HCT116 (cell line): Measurements from ENCODE around the gene MRRF. TPM values are rescaled to one million over a fixed set of nuclear protein-coding genes. Genes with fewer than 3 reads are reported as not detected.

ENCODE experiments used
- ATAC-seq: fragments of 200-7000 bp; cut with Tn5 transposase; 2 replicates; pipeline ENCODE4 v1.9.1; 2020; ENCODE audit warnings: mild to moderate bottlenecking, moderate library complexity
- BruUV-seq: library from RNA; stranded (reverse); fragments of 400-500 nt; replicated peaks from 2 replicates; lab custom pipeline; 2021; lab: Mats Ljungman, UMichigan
- CTCF ChIA-PET: fragments of 300-600 bp; sonication (Branson Sonifier 250); formaldehyde crosslinking; loops from one replicate; lab custom pipeline; 2021; ENCODE audit warnings: antibody characterized with exemption; lab: Charles Lee
- POLR2A ChIA-PET: fragments of 300-600, 350-600 bp; sonication (Branson Sonifier 250); formaldehyde crosslinking; loops from one replicate; lab custom pipeline; 2021; ENCODE audit warnings: antibody characterized with exemption; lab: Charles Lee
- RAD21 ChIA-PET, 2 experiments: fragments of 300-600 bp; sonication (Branson Sonifier 250); formaldehyde crosslinking; loops; one replicate each; lab custom pipeline; 2023; ENCODE audit warnings: low total read pairs in 2 of 2; ENCODE audit not compliant: uncharacterized antibody in 2 of 2, unreplicated experiment in 2 of 2, low non-redundant PET in 1 of 2; lab: Charles Lee
- DNase-seq: peaks from one replicate; pipeline ENCODE4 v3.0.0-alpha.2; 2010; ENCODE audit warnings: low read depth, low spot score
- H2AFZ ChIP-seq: fragments of 200-600 bp; shearing (Covaris generic), sonication (generic); 2 replicates; pipeline ENCODE4 v1.6.1; 2017; ENCODE audit warnings: low read depth, mixed run types, mixed read lengths, antibody characterized with exemption, low read length; ENCODE audit not compliant: poor library complexity, severe bottlenecking
- H3K27ac ChIP-seq: 2 replicates; pipeline ENCODE4 v1.5.1; 2012; ENCODE audit warnings: low read depth, low read length
- H3K27me3 ChIP-seq: fragments of 200-600 bp; sonication (generic); 2 replicates; pipeline ENCODE4 v1.6.1; 2016; ENCODE audit warnings: mixed run types, low read length, mixed read lengths; ENCODE audit not compliant: insufficient read depth
- H3K36me3 ChIP-seq, 2 experiments: fragments of 200-500 bp in 1 of 2; fragments of 200-600 bp in 1 of 2; sonication (Bioruptor generic) in 1 of 2; sonication (generic) in 1 of 2; 2 replicates each; pipeline versions ENCODE4 v1.5.1 to v1.6.1; 2014 to 2016; ENCODE audit warnings: low read length in 2 of 2, inconsistent platforms in 1 of 2, mixed read lengths in 1 of 2, mixed run types in 1 of 2; ENCODE audit not compliant: insufficient read depth in 2 of 2, control insufficient read depth in 1 of 2
- H3K4me1 ChIP-seq, 2 experiments: fragments of 200-600 bp in 1 of 2; sonication (generic) in 1 of 2; 2 replicates each; pipeline versions ENCODE4 v1.5.1 to v1.6.1; 2012 to 2017; ENCODE audit warnings: low read length in 2 of 2, inconsistent platforms in 1 of 2, mild to moderate bottlenecking in 1 of 2, mixed read lengths in 1 of 2, mixed run types in 1 of 2, moderate library complexity in 1 of 2; ENCODE audit not compliant: insufficient read depth in 2 of 2, control insufficient read depth in 1 of 2
- H3K4me2 ChIP-seq: fragments of 200-600 bp; sonication (generic); 2 replicates; pipeline ENCODE4 v1.6.1; 2017; ENCODE audit warnings: mixed run types, low read length, mixed read lengths
- H3K4me3 ChIP-seq, 2 experiments: fragments of 200-600 bp in 1 of 2; sonication (generic) in 1 of 2; replicated peaks in 1 of 2; 2 replicates each; pipeline ENCODE4 v1.5.1; 2011 to 2016; ENCODE audit warnings: low read length in 2 of 2, control low read depth in 1 of 2, low read depth in 1 of 2, mild to moderate bottlenecking in 1 of 2, mixed read lengths in 1 of 2, mixed run types in 1 of 2
- H3K79me2 ChIP-seq: fragments of 200-600 bp; sonication (generic); 2 replicates; pipeline ENCODE4 v1.6.1; 2017; ENCODE audit warnings: mild to moderate bottlenecking, mixed run types, low read length, moderate library complexity, mixed read lengths; ENCODE audit not compliant: insufficient read depth
- H3K9ac ChIP-seq: fragments of 200-600 bp; sonication (generic); 2 replicates; pipeline ENCODE4 v1.6.1; 2016; ENCODE audit warnings: low read length, mixed read lengths
- H3K9me2 ChIP-seq: fragments of 200-600 bp; sonication (generic), shearing (Covaris generic); 2 replicates; pipeline ENCODE4 v1.6.1; 2017; ENCODE audit warnings: mixed run types, mild to moderate bottlenecking, moderate library complexity; ENCODE audit not compliant: insufficient read depth
- H3K9me3 ChIP-seq, 2 experiments: fragments of 200-500 bp in 1 of 2; fragments of 200-600 bp in 1 of 2; sonication (Bioruptor generic) in 1 of 2; sonication (generic) in 1 of 2; 2 replicates each; pipeline ENCODE4 v1.6.1; 2014 to 2017; ENCODE audit warnings: low read length in 2 of 2, mixed read lengths in 2 of 2, inconsistent platforms in 1 of 2, low read depth in 1 of 2, mild to moderate bottlenecking in 1 of 2, mixed run types in 1 of 2, moderate library complexity in 1 of 2; ENCODE audit not compliant: control insufficient read depth in 1 of 2, insufficient read depth in 1 of 2
- H4K20me1 ChIP-seq: fragments of 200-600 bp; sonication (generic), shearing (Covaris generic); 2 replicates; pipeline ENCODE4 v1.6.1; 2017; ENCODE audit warnings: mixed run types, mild to moderate bottlenecking, moderate library complexity; ENCODE audit not compliant: insufficient read depth
- ATF3 ChIP-seq: IDR thresholded peaks from 2 replicates; pipeline ENCODE4 v1.6.1; 2012
- CEBPB ChIP-seq: IDR thresholded peaks from 2 replicates; pipeline ENCODE4 v1.6.1; 2012; ENCODE audit warnings: low read depth
- EGR1 ChIP-seq: IDR thresholded peaks from 2 replicates; pipeline ENCODE4 v1.6.1; 2012; ENCODE audit warnings: low read depth
- EZH2phosphoT487 ChIP-seq: fragments of 200-600 bp; IDR thresholded peaks from 2 replicates; pipeline ENCODE4 v1.6.1; 2018; ENCODE audit warnings: antibody characterized with exemption, borderline replicate concordance
- FOSL1 ChIP-seq: IDR thresholded peaks from 2 replicates; pipeline ENCODE4 v1.6.1; 2012; ENCODE audit warnings: low read depth
- MAX ChIP-seq: IDR thresholded peaks from 2 replicates; pipeline ENCODE4 v1.6.1; 2012
- POLR2A ChIP-seq: IDR thresholded peaks from 2 replicates; pipeline ENCODE4 v1.7.0; 2011; ENCODE audit warnings: borderline replicate concordance; ENCODE audit not compliant: insufficient read depth, insufficient read length; ENCODE audit errors: extremely low read depth
- POLR2AphosphoS5 ChIP-seq: IDR thresholded peaks from 2 replicates; pipeline ENCODE4 v1.6.1; 2011; ENCODE audit warnings: mild to moderate bottlenecking, low read depth, low read length, moderate library complexity
- SIN3A ChIP-seq: IDR thresholded peaks from 2 replicates; pipeline ENCODE4 v1.6.1; 2012; ENCODE audit warnings: low read depth
- SP1 ChIP-seq: IDR thresholded peaks from 2 replicates; pipeline ENCODE4 v1.6.1; 2012; ENCODE audit warnings: low read depth
- SRF ChIP-seq: IDR thresholded peaks from 2 replicates; pipeline ENCODE4 v1.6.1; 2012; ENCODE audit warnings: low read depth
- TCF7L2 ChIP-seq: IDR thresholded peaks from 2 replicates; pipeline ENCODE4 v1.7.0; 2011; ENCODE audit warnings: borderline replicate concordance, inconsistent platforms; ENCODE audit not compliant: insufficient read depth, insufficient read length; ENCODE audit errors: extremely low read depth
- YY1 ChIP-seq: IDR thresholded peaks from 2 replicates; pipeline ENCODE4 v1.6.1; 2011; ENCODE audit warnings: low read length, low read depth, moderate library complexity, mild to moderate bottlenecking; ENCODE audit not compliant: insufficient replicate concordance; ENCODE audit errors: extremely low read depth
- ZFX ChIP-seq: fragments of 450-650 bp; IDR thresholded peaks from 2 replicates; pipeline ENCODE4 v1.6.1; 2017
- ZNF274 ChIP-seq: fragments of 200-500 bp; sonication (Bioruptor generic); IDR thresholded peaks from 2 replicates; pipeline ENCODE4 v1.6.1; 2014; ENCODE audit warnings: mild to moderate bottlenecking, low read depth, low read length, inconsistent platforms
- intact Hi-C: fragments of 100-400 bp; cut with micrococcal nuclease; formaldehyde crosslinking; loops from 2 replicates; pipeline ENCODE4 v1.10.0; 2022
- total RNA-seq: library from RNA; stranded (reverse); gene quantifications from one replicate; pipeline ENCODE4 v1.2.1, GENCODE V29; 2021; ENCODE audit not compliant: unreplicated experiment

The MRRF gene
- total RNA-seq, 1 experiment from 2014 or later, result 88.6 TPM

- BruUV-seq, result no TSS peak
- ATAC-seq (no peak), DNase-seq (no peak)
- no peak overlapping the region for H3K27ac ChIP-seq
- no peak overlapping the region for H3K9ac ChIP-seq
- TF ChIP-seq CEBPB, result no peak
- TF ChIP-seq POLR2AphosphoS5, result no peak
- TF ChIP-seq FOSL1, result no peak
- no peak for TF ChIP-seq ZNF274
- TF ChIP-seq ZFX, result no peak
- no peak for TF ChIP-seq SIN3A
- TF ChIP-seq TCF7L2, result no peak
- TF ChIP-seq ATF3, result no peak
- no peak for TF ChIP-seq EZH2phosphoT487
- TF ChIP-seq POLR2A, result no peak
- no peaks in the 10 kb centered on the region for H3K9me3 ChIP-seq
- H3K9me2 ChIP-seq, result no peaks in the 10 kb centered on the region
- ChIA-PET RAD21 (no interaction called here), CTCF (interaction anchor here (1.2 to 1.7 kb wide), 3 partner anchors 116 to 240 kb away, joined by 3 to 6 read pairs (median 3); no protein-coding TSS in a partner anchor), POLR2A (no interaction called here)
- H3K79me2 ChIP-seq, result no peaks in the 10 kb centered on the region
- no peak overlapping the region for H3K4me2 ChIP-seq
- no peaks in the 10 kb centered on the region for H3K36me3 ChIP-seq
- no peak overlapping the region for H3K4me3 ChIP-seq
- no peak overlapping the region for H2AFZ ChIP-seq
- no peaks in the 10 kb centered on the region for H4K20me1 ChIP-seq
- H3K27me3 ChIP-seq, result no peaks in the 10 kb centered on the region
- intact Hi-C loops, result no loop called here
- peaks cover 4 to 5% of the 10 kb centered on the region in 2 experiments; a peak in 2 of 4 replicates for H3K4me1 ChIP-seq
Observed at GRCh38 chr9:122338994-122339393, 74.3 kb downstream of the MRRF start.

- Histone ChIP-seq H3K9ac (no peak overlapping the region), H3K4me2 (no peak overlapping the region), H3K27me3 (no peaks in the 10 kb centered on the region), H3K9me2 (no peaks in the 10 kb centered on the region), H3K4me3 (no peak overlapping the region), H3K4me1 (peaks cover 3 to 5% of the 10 kb centered on the region in 2 experiments; a peak in 2 of 4 replicates), H3K27ac (no peak overlapping the region), H2AFZ (no peak overlapping the region), H4K20me1 (no peaks in the 10 kb centered on the region), H3K79me2 (no peaks in the 10 kb centered on the region), H3K9me3 (no peaks in the 10 kb centered on the region), H3K36me3 (no peaks in the 10 kb centered on the region)
- no peak for TF ChIP-seq SP1
- TF ChIP-seq FOSL1, result no peak
- TF ChIP-seq YY1, result no peak
- no peak for TF ChIP-seq CEBPB
- no peak for TF ChIP-seq ATF3
- TF ChIP-seq EGR1, result no peak
- TF ChIP-seq POLR2A, result no peak
- TF ChIP-seq TCF7L2, result no peak
- no peak for TF ChIP-seq SIN3A
- no peak for TF ChIP-seq SRF
- no peak for TF ChIP-seq ZNF274
- no peak for TF ChIP-seq MAX
- ChIA-PET POLR2A (no interaction called here), CTCF (interaction anchor here (1.2 to 1.7 kb wide), 3 partner anchors 115 to 240 kb away, joined by 3 to 6 read pairs (median 3); no protein-coding TSS in a partner anchor), RAD21 (no interaction called here)
- intact Hi-C loops, result no loop called here
- no TSS peak for BruUV-seq
- ATAC-seq (no peak), DNase-seq (no peak)
Observed at GRCh38 chr9:122339579-122339978, 74.9 kb downstream of the MRRF start.
